Esophagus mucosa (tissue), 1 donor: Measurements from ENCODE around the gene ZNF71. TPM values are rescaled to one million over a fixed set of nuclear protein-coding genes. Genes with fewer than 3 reads are reported as not detected.
"Not testable (repeated sequence)": the region's sequence is repeated elsewhere in the genome, so short reads cannot be mapped to it uniquely, and the experiment has no call there.

ENCODE experiments used
- ATAC-seq: fragments of 200-7000 bp; cut with Tn5 transposase; one replicate; pipeline ENCODE4 v1.9.1; 2020
- total RNA-seq: library from RNA; stranded (reverse); gene quantifications from one replicate; pipeline ENCODE4 v1.2.4, GENCODE V29; 2023
- donor health status: DM: yes; HTN: yes; CAD: no.

The ZNF71 gene
- total RNA-seq, 1 donor from 2014 or later = 1.9 TPM

DNA sequence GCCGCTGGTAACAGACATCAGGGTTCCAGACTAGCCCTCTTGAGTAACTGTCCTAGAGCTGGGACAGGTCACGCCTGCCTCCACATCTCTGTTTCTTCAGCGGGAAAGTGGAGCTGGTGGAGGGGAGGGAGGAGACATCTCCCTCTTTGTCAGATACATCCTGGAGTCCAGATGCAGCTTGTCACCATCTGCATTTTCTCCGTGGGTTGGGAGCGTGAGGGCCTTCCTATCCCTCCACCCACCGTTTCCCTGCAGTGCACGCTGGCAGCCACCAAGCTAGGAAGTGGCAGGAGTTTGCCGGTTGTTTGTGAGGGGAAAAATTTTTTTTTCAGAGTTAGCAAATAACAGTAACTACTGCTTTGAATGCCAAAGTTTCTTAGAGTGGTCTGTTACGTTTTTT, 27.9 kb downstream of the ZNF71 start:
- ATAC-seq = no peak

DNA sequence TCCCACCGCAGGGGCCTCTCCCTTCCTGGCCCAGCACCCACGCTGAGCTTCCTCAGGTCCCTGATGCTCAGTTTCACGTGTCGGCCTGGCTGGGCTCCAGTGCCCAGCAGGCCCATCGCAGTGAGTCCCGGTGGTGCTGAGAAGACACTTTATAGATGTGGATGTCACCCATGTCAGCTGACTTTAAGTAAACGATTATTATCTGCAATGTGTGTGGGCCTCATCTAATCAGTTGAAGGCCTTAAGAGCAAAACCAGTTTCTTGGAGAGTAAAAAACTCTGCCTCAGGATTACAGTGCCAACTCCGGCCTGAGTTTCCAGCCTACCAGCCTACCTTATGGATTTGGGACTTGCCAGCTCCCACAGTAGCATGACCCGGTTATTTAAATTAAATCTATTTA, 30.6 kb downstream of the ZNF71 start:
- ATAC-seq = no peak

GRCh38 chr19:56633021-56633420, 37.9 kb downstream of the ZNF71 start:
- ATAC-seq = no peak

DNA sequence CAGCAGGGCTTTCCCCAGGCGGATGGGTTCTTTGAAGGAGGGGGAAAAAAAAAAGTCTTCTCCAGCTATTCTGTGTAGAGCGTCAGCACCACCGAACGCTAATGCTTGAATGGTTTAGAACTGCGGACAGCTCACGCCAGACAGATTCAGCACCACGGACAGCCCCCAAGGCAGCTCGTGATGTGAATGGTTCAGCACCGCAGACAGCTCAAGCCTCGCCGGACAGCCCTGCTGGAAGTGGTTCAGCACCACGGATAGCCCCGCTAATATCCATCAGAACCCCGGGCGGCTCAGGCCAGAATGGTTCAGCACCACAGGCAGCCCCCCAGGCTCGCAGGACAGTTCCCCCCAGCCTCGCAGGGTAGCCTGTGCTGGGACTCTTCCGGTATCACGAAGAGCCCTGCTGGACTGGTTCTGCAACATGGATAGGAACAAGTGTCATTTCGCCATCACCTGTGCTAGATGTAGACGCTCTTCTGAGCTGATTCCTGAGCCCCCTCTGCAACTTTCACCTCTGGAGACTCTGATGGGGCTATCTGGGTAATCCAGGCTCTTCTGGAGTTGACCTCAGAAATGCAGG, 43.0 kb downstream of the ZNF71 start:
- ATAC-seq = peak; percentile 57

DNA sequence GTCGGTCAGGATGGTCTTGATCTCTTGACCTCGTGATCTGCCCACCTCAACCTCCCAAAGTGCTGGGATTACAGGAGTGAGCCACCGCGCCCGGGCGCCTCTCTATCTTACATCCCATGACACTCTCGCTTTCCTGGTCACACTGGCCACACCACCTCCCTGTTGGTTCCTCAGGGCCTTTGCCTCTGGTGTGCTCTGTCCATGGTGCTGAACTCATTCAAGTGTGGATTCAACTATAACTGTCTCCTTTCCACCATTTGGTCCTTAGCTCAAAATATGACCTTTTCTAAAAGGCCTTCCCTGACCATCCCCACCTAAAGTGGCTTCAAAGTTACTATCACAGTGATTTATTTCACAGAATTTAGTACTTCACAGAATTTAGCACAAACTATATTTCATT, 44.1 kb downstream of the ZNF71 start:
- no peak for ATAC-seq

DNA sequence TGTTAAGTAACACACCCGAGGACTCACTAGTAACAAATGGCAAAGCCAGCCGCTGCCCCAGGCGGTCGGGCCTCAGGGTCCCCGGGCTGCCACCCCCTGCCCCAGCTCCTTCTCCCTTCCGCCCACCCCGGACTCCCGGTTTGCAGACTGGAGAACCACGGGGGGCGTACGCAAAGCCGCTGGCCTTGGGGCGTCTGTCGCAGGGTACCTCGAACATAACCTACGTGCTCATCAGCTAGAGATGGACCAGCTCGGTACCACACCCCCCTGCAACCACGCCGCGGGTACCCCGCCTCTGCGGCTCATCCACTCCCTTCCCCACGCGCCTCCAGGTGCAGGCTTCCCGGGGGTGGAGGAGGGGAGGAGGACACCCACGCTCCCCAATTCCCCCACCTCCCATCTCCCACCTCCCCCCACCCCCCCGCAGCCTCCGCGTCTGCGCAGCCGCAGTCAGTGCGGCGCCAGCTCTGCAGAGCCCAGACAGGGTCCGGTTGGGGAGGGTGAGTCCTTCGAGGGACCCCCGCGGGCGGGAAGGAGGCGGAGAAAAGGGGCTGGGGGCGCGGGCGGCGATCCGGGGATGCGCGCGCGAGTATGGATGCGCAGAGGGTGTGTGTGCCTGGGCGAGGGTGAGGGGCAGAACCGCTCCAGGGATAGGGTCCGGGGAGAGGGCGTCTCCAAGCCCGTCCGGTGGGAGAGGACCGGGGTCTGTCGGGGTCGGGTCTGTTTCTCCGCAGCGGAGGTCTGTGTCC, 47.8 kb downstream of the ZNF71 start, which contains the start of gene SMIM17:
TSS of gene SMIM17 (plus strand) at position 449 of the 749 bp plus-strand sequence. CDS start 2,509 bp downstream, outside the sequence.
- no peak for ATAC-seq

DNA sequence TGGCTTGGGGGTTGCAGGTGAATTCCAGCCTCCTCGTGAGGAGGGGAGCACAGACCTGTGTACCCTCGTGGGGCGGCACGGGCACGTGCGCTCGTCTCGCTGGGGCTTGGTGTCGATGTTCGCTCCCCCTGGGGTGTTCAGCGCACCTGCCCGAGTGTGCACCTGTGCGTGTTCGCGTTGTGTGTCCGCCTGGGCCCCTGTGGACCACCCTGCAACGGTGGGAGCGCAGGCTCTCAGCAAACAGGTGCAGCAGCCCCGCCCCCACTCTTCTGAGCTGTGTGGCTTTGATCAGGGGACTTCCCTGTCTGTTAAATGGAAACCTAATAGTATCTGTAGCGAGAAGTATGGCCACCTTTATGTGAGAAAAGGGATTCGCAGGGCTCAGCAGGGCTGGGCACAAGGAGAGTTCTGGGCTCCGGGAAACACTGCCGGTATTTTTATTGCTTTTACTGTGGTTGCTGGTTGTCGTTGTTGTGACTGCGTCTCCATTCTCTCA, 48.4 kb downstream of the ZNF71 start:
- ATAC-seq = no peak

DNA sequence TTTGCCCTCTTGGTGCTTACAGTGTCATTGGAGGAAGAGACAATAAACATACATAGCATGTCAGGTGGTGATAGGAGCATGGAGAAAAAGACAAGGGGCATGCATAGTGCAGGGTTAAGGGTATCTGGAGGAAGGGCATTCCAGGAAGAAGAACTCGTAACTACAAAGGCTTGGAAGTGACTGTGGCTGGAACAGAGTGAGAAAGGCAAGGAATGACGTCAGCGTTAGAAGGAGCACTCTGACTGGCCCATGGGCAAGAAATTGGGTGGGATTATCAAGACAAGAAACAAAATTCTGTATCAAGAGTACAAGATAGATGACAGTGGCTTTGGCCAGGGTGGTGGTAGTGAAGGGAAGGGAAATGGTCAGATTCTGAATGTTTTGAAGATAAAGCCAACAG, 59.0 kb downstream of the ZNF71 start:
- ATAC-seq = no peak

GRCh38 chr19:56660381-56661107, 65.4 kb downstream of the ZNF71 start:
- ATAC-seq = no peak

GRCh38 chr19:56661248-56661647, 66.1 kb downstream of the ZNF71 start:
- ATAC-seq = no peak

DNA sequence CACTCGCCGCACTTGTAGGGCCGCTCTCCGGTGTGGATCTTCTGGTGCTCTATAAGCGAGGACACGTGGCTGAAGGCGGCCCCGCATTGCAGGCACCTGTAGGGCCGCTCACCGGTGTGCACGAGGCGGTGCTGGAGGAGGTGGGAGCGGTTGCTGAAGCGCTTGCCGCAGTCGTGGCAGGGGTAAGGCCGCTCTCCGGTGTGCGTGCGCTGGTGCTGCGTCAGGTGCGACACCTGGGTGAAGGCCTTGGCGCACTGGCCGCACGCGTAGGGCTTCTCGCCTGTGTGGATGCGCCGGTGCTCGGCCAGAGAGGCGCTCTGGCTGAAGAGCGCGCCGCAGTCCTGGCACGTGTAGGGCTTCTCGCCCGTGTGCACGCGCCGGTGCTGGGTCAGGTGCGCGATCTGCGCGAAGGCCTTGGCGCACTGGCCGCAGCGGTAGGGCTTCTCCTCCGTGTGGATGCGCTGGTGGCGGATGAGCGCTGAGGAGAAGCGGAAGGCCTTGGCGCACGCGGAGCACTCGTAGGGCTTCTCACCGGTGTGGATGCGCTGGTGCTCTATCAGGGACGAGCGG, 68.9 kb downstream of the ZNF71 start:
- no peak for ATAC-seq

DNA sequence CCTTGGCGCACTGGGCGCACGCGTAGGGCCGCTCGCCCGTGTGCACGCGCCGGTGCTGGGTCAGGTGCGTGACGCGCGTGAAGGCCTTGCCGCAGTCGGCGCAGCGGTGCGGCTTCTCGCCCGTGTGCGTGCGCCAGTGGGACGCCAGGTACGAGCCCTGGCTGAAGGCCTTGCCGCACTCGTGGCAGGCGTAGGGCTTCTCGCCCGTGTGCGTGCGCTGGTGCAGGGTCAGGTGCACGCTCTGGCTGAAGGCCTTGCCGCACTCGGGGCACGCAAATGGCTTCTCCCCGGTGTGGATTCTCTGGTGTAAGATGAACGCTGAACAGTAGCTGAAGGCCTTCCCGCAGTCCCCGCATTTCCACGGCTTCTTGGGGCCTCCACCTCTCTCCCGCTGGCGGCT, 69.4 kb downstream of the ZNF71 start:
- no peak for ATAC-seq

DNA sequence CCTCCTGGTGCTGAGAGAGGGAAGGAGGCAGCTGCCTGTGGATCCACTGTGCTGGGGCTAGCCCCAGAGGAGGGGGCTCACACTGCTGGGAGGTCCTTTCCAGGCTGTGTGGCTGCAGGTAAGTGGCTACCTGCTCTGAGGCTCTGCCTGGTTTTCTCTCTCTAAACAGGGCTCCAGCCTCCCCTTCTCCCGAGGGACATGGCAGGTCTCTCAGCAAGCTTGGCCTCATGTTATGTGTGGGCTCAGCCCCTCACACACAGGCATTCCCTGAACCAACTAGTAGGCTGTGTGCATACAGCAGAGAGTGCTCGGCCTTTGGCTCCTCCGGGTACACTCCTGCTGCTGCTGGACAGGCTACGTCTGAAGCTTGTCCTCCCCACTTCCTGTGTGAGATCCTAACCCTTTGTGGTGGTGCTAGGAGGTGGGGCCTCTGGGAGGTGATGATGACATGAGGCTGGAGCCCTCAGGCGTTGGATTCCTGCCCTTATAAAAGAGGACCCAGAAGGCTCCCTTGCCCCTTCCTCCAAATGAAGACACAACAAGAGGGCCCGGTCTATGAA, 72.3 kb downstream of the ZNF71 start:
- no peak for ATAC-seq

GRCh38 chr19:56668676-56669075, 73.6 kb downstream of the ZNF71 start:
- ATAC-seq = no peak

GRCh38 chr19:56670401-56670960, 75.4 kb downstream of the ZNF71 start:
- ATAC-seq = no peak

DNA sequence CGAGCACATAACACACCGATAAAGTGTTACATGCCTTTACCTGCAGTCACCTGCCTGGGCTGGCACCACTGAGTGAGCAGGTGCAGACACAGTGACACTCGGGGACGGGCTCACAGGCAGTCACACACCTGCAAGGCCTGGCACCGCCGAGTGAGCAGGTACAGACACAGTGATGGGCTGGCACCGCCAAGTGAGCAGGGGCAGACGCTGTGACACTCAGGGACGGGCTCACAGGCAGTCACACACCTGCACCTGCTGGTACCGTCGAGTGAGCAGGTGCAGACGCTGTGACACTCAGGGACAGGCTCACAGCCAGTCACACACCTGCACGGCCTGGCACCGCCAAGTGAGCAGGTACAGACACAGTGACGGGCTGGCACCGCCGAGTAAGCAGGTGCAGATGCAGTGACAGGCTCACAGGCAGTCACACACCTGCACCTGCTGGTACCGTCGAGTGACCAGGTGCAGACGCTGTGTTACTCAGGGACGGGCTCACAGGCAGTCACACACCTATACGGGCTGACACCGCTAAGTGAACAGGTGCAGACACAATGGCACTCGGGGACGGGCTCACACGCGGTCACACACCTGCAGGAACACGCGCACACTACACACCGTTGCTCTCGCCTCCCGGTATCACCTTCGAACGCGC, 76.0 kb downstream of the ZNF71 start:
- ATAC-seq = peak; percentile 13

GRCh38 chr19:56671613-56671994, 76.5 kb downstream of the ZNF71 start, which contains the start of gene ZNF835:
Gene ZNF835, minus strand, starts transcription at chr19:56671757. Its CDS starts 6,559 bp downstream, at chr19:56665198.
- peak; percentile 74 for ATAC-seq

DNA sequence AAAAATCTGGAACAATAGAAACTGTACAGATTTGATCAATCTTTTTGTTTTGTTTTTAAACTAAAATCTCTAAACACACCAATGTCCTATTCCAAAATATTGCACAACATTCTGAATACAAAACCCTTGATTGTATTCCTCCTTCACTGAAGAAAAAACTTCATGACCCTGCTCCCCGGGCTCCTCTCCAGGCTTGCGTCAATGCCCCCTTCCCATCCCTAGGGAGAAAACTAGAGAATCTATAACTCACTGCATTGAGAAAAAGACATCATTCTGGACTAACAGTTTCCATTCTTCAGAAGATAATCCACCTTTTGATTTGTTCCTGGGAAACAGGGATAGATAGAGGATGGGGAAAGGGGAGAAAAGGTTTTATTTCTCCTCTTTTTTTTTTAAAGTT, 77.5 kb downstream of the ZNF71 start:
- not testable (repeated sequence) for ATAC-seq
